ENCODE results near the gene DPP6.

The DPP6 gene

GRCh38 chr7:154350892-154351291 lies 298.7 kb downstream of the DPP6 start:
- Histone ChIP-seq H3K4me3 (ENCODE audit: insufficient read depth, low read depth, low read length) (no peak overlapping the region), H3K36me3 (ENCODE audit: control insufficient read depth, insufficient read depth, low read length) (no peaks in the 10 kb centered on the region), H3K9me3 (ENCODE audit: control insufficient read depth, low read length) (no peaks in the 10 kb centered on the region), H3K27ac (ENCODE audit: insufficient read depth, low read depth, low read length, poor library complexity, severe bottlenecking) (no peak overlapping the region), H3K4me1 (ENCODE audit: control insufficient read depth, insufficient read depth, low read length) (peaks cover 9% of the 10 kb centered on the region), H3K27me3 (ENCODE audit: control insufficient read depth, insufficient read depth, low read length, poor library complexity, severe bottlenecking) (no peaks in the 10 kb centered on the region)
- WGBS, 2 experiments: 94 to 95% methylated on average over 6 of the region's 6 CpGs

DNA sequence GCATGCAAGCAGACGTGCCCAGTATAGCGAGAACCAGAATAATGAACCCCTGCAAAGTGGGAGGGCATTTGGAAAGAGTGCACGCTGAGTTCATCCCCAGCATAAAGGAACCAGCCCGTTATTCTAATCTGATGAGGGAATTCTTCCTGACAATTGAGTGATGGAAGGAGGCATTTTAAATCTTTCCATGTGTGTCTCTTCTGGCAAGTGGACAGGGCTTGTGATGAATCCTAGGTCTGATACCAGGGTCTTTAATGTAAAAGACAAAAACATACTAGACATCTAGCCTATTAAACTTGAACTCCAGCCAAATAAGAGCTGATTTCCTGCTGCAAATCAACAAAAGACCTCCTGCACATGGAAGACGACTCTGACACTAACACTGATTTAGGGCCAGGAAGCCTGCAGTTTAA lies 301.2 kb downstream of the DPP6 start:
- H3K27me3 ChIP-seq (ENCODE audit: control insufficient read depth, insufficient read depth, low read length, poor library complexity, severe bottlenecking): no peaks in the 10 kb centered on the region
- no peaks in the 10 kb centered on the region for H3K36me3 ChIP-seq (ENCODE audit: control insufficient read depth, insufficient read depth, low read length)
- 46 to 62% methylated on average over 5 of the region's 5 CpGs for WGBS, 2 experiments
- peaks cover 9% of the 10 kb centered on the region for H3K4me1 ChIP-seq (ENCODE audit: control insufficient read depth, insufficient read depth, low read length)
- H3K27ac ChIP-seq (ENCODE audit: insufficient read depth, low read depth, low read length, poor library complexity, severe bottlenecking): no peak overlapping the region
- H3K9me3 ChIP-seq (ENCODE audit: control insufficient read depth, low read length): no peaks in the 10 kb centered on the region
- no peak overlapping the region for H3K4me3 ChIP-seq (ENCODE audit: insufficient read depth, low read depth, low read length)

- WGBS, 2 experiments: 82 to 85% methylated on average over 6 of the region's 6 CpGs
- Histone ChIP-seq H3K27me3 (ENCODE audit: control insufficient read depth, insufficient read depth, low read length, poor library complexity, severe bottlenecking) (no peaks in the 10 kb centered on the region), H3K27ac (ENCODE audit: insufficient read depth, low read depth, low read length, poor library complexity, severe bottlenecking) (no peak overlapping the region), H3K4me3 (ENCODE audit: insufficient read depth, low read depth, low read length) (no peak overlapping the region), H3K4me1 (ENCODE audit: control insufficient read depth, insufficient read depth, low read length) (no peaks in the 10 kb centered on the region), H3K36me3 (ENCODE audit: control insufficient read depth, insufficient read depth, low read length) (no peaks in the 10 kb centered on the region), H3K9me3 (ENCODE audit: control insufficient read depth, low read length) (no peaks in the 10 kb centered on the region)
These were observed 312.0 kb downstream of the DPP6 start for GRCh38 chr7:154364170-154364569.

DNA sequence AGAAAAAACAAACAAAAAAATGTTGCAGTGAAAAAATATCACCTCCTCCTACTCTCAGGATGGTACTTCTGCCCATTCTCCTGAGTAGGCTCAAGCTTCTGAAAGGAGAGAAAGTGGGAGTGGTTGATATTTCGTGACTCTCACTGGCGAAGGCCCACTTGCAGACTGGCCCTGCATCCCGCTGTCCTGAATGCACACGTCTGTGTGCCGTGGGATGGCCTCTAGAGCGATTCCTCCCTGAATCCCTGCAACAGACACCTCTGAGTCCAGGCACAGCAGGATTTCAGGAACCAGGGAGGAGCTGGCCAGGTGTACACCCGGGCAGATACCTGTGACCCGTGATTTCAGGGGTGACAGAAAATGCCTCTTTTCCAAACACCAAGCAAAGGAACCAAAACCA lies 319.2 kb downstream of the DPP6 start:
- H3K4me3 ChIP-seq (ENCODE audit: insufficient read depth, low read depth, low read length): no peak overlapping the region
- 86 to 87% methylated on average over 8 of the region's 8 CpGs for WGBS, 2 experiments
- H3K36me3 ChIP-seq (ENCODE audit: control insufficient read depth, insufficient read depth, low read length): no peaks in the 10 kb centered on the region
- no peaks in the 10 kb centered on the region for H3K9me3 ChIP-seq (ENCODE audit: control insufficient read depth, low read length)
- no peak overlapping the region for H3K27ac ChIP-seq (ENCODE audit: insufficient read depth, low read depth, low read length, poor library complexity, severe bottlenecking)
- no peaks in the 10 kb centered on the region for H3K27me3 ChIP-seq (ENCODE audit: control insufficient read depth, insufficient read depth, low read length, poor library complexity, severe bottlenecking)
- no peaks in the 10 kb centered on the region for H3K4me1 ChIP-seq (ENCODE audit: control insufficient read depth, insufficient read depth, low read length)

DNA sequence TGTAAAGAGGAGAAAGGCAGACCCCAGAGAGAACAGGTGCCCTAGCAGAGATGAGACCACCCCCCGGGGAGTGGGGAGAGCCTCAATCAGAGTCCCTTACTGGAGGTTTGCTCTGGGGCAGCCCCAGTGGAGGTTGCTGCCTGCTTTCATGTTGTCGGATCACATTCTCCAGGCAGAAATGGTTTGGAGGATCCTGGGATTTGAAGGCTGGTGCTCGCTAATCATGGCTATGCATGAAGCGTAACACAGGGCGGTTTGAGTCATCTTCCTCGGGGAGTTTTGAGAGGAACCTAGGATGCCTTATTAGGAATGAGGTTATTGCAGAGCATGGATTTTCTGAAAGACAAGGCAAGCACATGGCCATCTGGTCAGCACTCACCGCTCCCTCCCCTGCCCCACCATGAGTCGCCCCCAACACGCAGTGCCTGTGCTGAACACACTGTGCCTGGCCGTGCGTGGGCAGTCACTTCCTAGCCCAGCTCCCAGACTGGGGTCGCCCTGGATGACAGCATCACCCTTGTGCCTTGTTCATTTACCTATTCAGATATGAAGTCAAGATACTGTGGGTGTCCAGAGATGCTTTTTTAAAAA lies 319.9 kb downstream of the DPP6 start:
- no peak overlapping the region for H3K4me3 ChIP-seq (ENCODE audit: insufficient read depth, low read depth, low read length)

DNA sequence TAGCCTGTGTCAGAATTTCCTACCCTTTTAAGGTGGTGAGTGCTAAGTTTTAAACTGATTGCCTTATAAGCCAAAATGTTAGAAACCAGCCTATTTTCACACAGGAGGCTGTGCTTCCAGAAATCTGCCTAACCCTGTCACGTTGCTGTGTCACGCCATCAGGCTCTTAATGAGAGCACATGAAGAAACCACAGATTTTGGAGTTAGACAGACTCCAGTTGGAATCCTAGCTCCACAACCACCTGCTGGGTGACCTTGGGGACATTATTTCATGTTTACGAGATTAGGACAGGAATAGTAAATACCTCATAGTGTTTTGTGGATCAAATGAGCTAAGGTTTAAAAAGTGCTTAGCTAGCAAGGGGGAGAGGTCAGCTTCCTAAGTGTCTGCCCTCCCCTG lies 321.8 kb downstream of the DPP6 start:
- H3K4me3 ChIP-seq (ENCODE audit: insufficient read depth, low read depth, low read length): no peak overlapping the region
- no peaks in the 10 kb centered on the region for H3K27me3 ChIP-seq (ENCODE audit: control insufficient read depth, insufficient read depth, low read length, poor library complexity, severe bottlenecking)
- no peaks in the 10 kb centered on the region for H3K9me3 ChIP-seq (ENCODE audit: control insufficient read depth, low read length)
- no peaks in the 10 kb centered on the region for H3K36me3 ChIP-seq (ENCODE audit: control insufficient read depth, insufficient read depth, low read length)
- no peak overlapping the region for H3K27ac ChIP-seq (ENCODE audit: insufficient read depth, low read depth, low read length, poor library complexity, severe bottlenecking)
- 94 to 97% methylated on average over 3 of the region's 3 CpGs for WGBS, 2 experiments
- no peaks in the 10 kb centered on the region for H3K4me1 ChIP-seq (ENCODE audit: control insufficient read depth, insufficient read depth, low read length)

More for the DNA sequence above, 319.9 kb downstream of the DPP6 start:
- no peak overlapping the region for H3K27ac ChIP-seq (ENCODE audit: insufficient read depth, low read depth, low read length, poor library complexity, severe bottlenecking)
- H3K9me3 ChIP-seq (ENCODE audit: control insufficient read depth, low read length): no peaks in the 10 kb centered on the region
- 83 to 87% methylated on average over 12 of the region's 12 CpGs for WGBS, 2 experiments
- H3K4me1 ChIP-seq (ENCODE audit: control insufficient read depth, insufficient read depth, low read length): no peaks in the 10 kb centered on the region
- no peaks in the 10 kb centered on the region for H3K36me3 ChIP-seq (ENCODE audit: control insufficient read depth, insufficient read depth, low read length)
- H3K27me3 ChIP-seq (ENCODE audit: control insufficient read depth, insufficient read depth, low read length, poor library complexity, severe bottlenecking): no peaks in the 10 kb centered on the region

- Histone ChIP-seq H3K27ac (ENCODE audit: insufficient read depth, low read depth, low read length, poor library complexity, severe bottlenecking) (no peak overlapping the region), H3K36me3 (ENCODE audit: control insufficient read depth, insufficient read depth, low read length) (no peaks in the 10 kb centered on the region), H3K9me3 (ENCODE audit: control insufficient read depth, low read length) (no peaks in the 10 kb centered on the region), H3K4me1 (ENCODE audit: control insufficient read depth, insufficient read depth, low read length) (no peaks in the 10 kb centered on the region), H3K27me3 (ENCODE audit: control insufficient read depth, insufficient read depth, low read length, poor library complexity, severe bottlenecking) (no peaks in the 10 kb centered on the region), H3K4me3 (ENCODE audit: insufficient read depth, low read depth, low read length) (no peak overlapping the region)
- 92 to 96% methylated on average over 5 of the region's 5 CpGs for WGBS, 2 experiments
These were observed 323.8 kb downstream of the DPP6 start for GRCh38 chr7:154375956-154376355.

DNA sequence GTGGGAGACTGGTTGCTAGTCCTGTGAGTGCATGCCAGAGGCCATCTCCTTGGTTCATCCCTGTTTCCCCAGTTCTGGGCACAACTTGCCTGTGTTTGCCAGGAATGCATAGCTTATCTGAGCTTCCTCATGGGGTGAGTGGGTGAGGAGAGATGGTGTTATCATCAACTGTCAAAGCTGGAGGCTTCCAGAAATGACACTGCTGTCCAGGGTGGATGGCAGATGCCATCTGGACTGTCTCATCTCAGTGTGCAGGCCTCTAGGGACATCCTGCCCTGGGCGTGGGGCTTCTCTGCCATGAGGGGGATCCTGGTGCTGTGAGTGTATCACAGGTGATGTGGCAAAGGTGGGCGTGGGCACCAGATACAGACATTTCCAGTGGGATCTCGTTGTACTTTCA lies 328.6 kb downstream of the DPP6 start:
- H3K4me3 ChIP-seq (ENCODE audit: insufficient read depth, low read depth, low read length): no peak overlapping the region
- WGBS, 2 experiments: 92% methylated on average over 3 of the region's 3 CpGs
- no peaks in the 10 kb centered on the region for H3K36me3 ChIP-seq (ENCODE audit: control insufficient read depth, insufficient read depth, low read length)

DNA sequence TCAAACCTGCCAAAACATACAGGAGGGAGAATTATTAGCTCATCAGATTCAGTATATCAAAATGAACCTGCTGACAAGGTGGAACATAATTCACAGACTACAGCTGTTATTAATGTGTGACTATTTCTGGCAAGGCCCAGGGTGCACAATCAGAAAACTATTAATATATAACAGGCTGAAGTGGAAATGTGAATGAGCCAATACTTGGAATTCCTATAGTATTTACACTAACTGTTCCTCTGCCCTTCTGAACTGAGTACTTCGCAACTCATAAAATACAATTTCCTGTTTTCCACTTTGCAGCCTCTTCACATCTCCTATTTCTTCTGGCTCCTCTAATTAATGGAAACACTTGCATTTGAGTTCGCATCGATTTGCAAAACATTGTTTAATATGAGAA lies 330.8 kb downstream of the DPP6 start:
- Histone ChIP-seq H3K4me1 (ENCODE audit: control insufficient read depth, insufficient read depth, low read length) (no peaks in the 10 kb centered on the region), H3K27ac (ENCODE audit: insufficient read depth, low read depth, low read length, poor library complexity, severe bottlenecking) (no peak overlapping the region), H3K36me3 (ENCODE audit: control insufficient read depth, insufficient read depth, low read length) (no peaks in the 10 kb centered on the region), H3K9me3 (ENCODE audit: control insufficient read depth, low read length) (no peaks in the 10 kb centered on the region), H3K27me3 (ENCODE audit: control insufficient read depth, insufficient read depth, low read length, poor library complexity, severe bottlenecking) (no peaks in the 10 kb centered on the region), H3K4me3 (ENCODE audit: insufficient read depth, low read depth, low read length) (no peak overlapping the region)
- 96 to 97% methylated on average over 3 of the region's 3 CpGs for WGBS, 2 experiments

More for the DNA sequence above, 328.6 kb downstream of the DPP6 start:
- Histone ChIP-seq H3K27ac (ENCODE audit: insufficient read depth, low read depth, low read length, poor library complexity, severe bottlenecking) (no peak overlapping the region), H3K4me1 (ENCODE audit: control insufficient read depth, insufficient read depth, low read length) (no peaks in the 10 kb centered on the region), H3K9me3 (ENCODE audit: control insufficient read depth, low read length) (no peaks in the 10 kb centered on the region), H3K27me3 (ENCODE audit: control insufficient read depth, insufficient read depth, low read length, poor library complexity, severe bottlenecking) (no peaks in the 10 kb centered on the region)

DNA sequence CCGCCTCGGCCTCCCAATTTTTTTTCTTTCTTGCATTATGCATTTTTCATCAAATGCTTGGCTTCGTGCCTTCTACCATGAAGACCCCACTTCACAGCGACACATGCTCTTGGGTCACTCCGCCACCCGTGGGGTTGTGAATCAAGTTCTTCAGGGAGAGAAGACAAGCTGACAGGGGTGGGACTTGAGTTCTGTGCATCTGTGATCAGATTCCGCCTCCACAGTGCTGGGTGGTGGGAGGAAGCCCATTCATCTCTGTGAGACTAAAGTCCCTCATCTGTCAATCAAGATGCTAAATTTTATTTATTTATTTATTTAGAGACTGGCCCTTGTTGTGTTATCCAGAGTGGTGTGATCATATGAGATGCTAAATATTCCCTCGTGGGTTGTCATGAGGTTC lies 333.0 kb downstream of the DPP6 start:
- no peaks in the 10 kb centered on the region for H3K9me3 ChIP-seq (ENCODE audit: control insufficient read depth, low read length)
- no peak overlapping the region for H3K27ac ChIP-seq (ENCODE audit: insufficient read depth, low read depth, low read length, poor library complexity, severe bottlenecking)
- no peaks in the 10 kb centered on the region for H3K27me3 ChIP-seq (ENCODE audit: control insufficient read depth, insufficient read depth, low read length, poor library complexity, severe bottlenecking)
- H3K4me3 ChIP-seq (ENCODE audit: insufficient read depth, low read depth, low read length): no peak overlapping the region
- no peaks in the 10 kb centered on the region for H3K4me1 ChIP-seq (ENCODE audit: control insufficient read depth, insufficient read depth, low read length)
- 92 to 95% methylated on average over 8 of the region's 8 CpGs for WGBS, 2 experiments
- H3K36me3 ChIP-seq (ENCODE audit: control insufficient read depth, insufficient read depth, low read length): no peaks in the 10 kb centered on the region

DNA sequence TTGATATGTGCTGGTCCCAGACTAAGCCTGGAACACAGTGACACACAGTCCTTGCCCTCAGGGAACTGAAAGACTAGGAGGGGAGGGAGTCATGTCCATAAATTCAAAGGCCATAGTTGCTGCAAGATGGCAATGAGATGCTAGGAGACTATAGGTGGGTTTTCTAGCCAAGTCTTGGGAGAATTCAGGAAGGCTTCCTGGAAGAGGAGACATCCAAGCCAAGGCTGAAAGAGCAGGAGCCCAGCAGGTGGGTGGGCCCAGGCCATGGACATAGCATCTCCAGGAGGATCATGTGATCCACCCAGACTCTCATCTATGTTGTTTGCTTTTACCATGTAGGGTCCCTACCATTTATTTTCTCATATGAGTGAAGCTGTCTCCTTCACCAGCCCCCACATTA lies 335.1 kb downstream of the DPP6 start:
- Histone ChIP-seq H3K27me3 (ENCODE audit: control insufficient read depth, insufficient read depth, low read length, poor library complexity, severe bottlenecking) (no peaks in the 10 kb centered on the region), H3K4me1 (ENCODE audit: control insufficient read depth, insufficient read depth, low read length) (no peaks in the 10 kb centered on the region), H3K4me3 (ENCODE audit: insufficient read depth, low read depth, low read length) (no peak overlapping the region), H3K9me3 (ENCODE audit: control insufficient read depth, low read length) (no peaks in the 10 kb centered on the region), H3K27ac (ENCODE audit: insufficient read depth, low read depth, low read length, poor library complexity, severe bottlenecking) (no peak overlapping the region), H3K36me3 (ENCODE audit: control insufficient read depth, insufficient read depth, low read length) (no peaks in the 10 kb centered on the region)

Measured in ectodermal cell (in vitro differentiated cells).